ENCODE results near the gene HAS3.

- TF ChIP-seq CTCF (IDR thresholded peaks at IDR 0.05) (no peak; the same call in 1 of the 2 replicates), REST (IDR thresholded peaks at IDR 0.05; ENCODE audit: insufficient read depth in 1 of 2, low read depth in 2 of 2, low read length in 1 of 2) (no peak), POLR2AphosphoS5 (IDR thresholded peaks at IDR 0.05; ENCODE audit: low read depth, low read length) (no peak), SIN3A (IDR thresholded peaks at IDR 0.05; ENCODE audit: borderline replicate concordance, insufficient read depth, low read depth, low read length) (no peak)
Observed at GRCh38 chr16:69106491-69107315, 1.2 kb downstream of the HAS3 start.
